BLaER1 (cell line): ENCODE results near the gene RIN1.
A peak's percentile ranks its signal among the peaks of the same experiment; 100 is the strongest.

Experiments
- H3K27ac ChIP-seq: shearing (Covaris generic); formaldehyde crosslinking; 2 replicates; pipeline ENCODE4 v1.8.1; 2022
- H3K27me3 ChIP-seq: shearing (Covaris generic); formaldehyde crosslinking; 2 replicates; pipeline ENCODE4 v1.8.1; 2022
- H3K36me3 ChIP-seq: shearing (Covaris generic); formaldehyde crosslinking; 2 replicates; pipeline ENCODE4 v1.8.1; 2022
- H3K4me1 ChIP-seq: shearing (Covaris generic); formaldehyde crosslinking; 2 replicates; pipeline ENCODE4 v1.8.1; 2022
- H3K4me2 ChIP-seq: shearing (Covaris generic); formaldehyde crosslinking; 2 replicates; pipeline ENCODE4 v1.8.1; 2022
- H3K4me3 ChIP-seq: shearing (Covaris generic); formaldehyde crosslinking; 2 replicates; pipeline ENCODE4 v1.8.1; 2022
- H3K9ac ChIP-seq: shearing (Covaris generic); formaldehyde crosslinking; 2 replicates; pipeline ENCODE4 v1.8.1; 2022
- H3K9me3 ChIP-seq: shearing (Covaris generic); formaldehyde crosslinking; 2 replicates; pipeline ENCODE4 v1.8.1; 2022
- H4K20me1 ChIP-seq: shearing (Covaris generic); formaldehyde crosslinking; 2 replicates; pipeline ENCODE4 v1.8.1; 2022
- Cebpa-rat ChIP-seq: shearing (Covaris generic); IDR thresholded peaks from 2 replicates; pipeline ENCODE4 v1.8.1; 2022

Gene RIN1

GRCh38 chr11:66334605-66335442, 1.4 kb downstream of the RIN1 start:
- H3K27ac ChIP-seq, result peak overlapping the region; percentile 77
- H3K4me3 ChIP-seq, result peak overlapping the region; percentile 62
- peak overlapping the region; percentile 67; the same call in 1 of the 2 replicates for H3K9ac ChIP-seq
- H3K4me2 ChIP-seq, result peak overlapping the region; percentile 97
- no peaks in the 10 kb centered on the region for H3K9me3 ChIP-seq
- no peaks in the 10 kb centered on the region for H3K27me3 ChIP-seq
- H3K4me1 ChIP-seq, result peaks cover 88% of the 10 kb centered on the region
- peak; percentile 85 for TF ChIP-seq Cebpa-rat
- H4K20me1 ChIP-seq, result no peaks in the 10 kb centered on the region
- H3K36me3 ChIP-seq, result peaks cover 27% of the 10 kb centered on the region

- no peak for TF ChIP-seq Cebpa-rat
- H3K4me3 ChIP-seq, result peak overlapping the region; percentile 62
Measured at GRCh38 chr11:66333896-66334604, 2.2 kb downstream of the RIN1 start.

GRCh38 chr11:66333220-66333877, 2.9 kb downstream of the RIN1 start:
- H3K27me3 ChIP-seq, result no peaks in the 10 kb centered on the region
- peak overlapping the region; percentile 53; the same call in 1 of the 2 replicates for H3K27ac ChIP-seq
- no peak for TF ChIP-seq Cebpa-rat
- peak overlapping the region; percentile 97 for H3K4me2 ChIP-seq
- peaks cover 92% of the 10 kb centered on the region for H3K4me1 ChIP-seq
- H4K20me1 ChIP-seq, result no peaks in the 10 kb centered on the region
- peaks cover 12% of the 10 kb centered on the region for H3K36me3 ChIP-seq
- 0 out of 2 replicates have a peak overlapping the region, but pooled peaks have one; percentile 3 for H3K9ac ChIP-seq
- H3K9me3 ChIP-seq, result no peaks in the 10 kb centered on the region
- no peak overlapping the region for H3K4me3 ChIP-seq

More at GRCh38 chr11:66333896-66334604, 2.2 kb downstream of the RIN1 start:
- Histone ChIP-seq H3K4me2 (peak overlapping the region; percentile 97), H3K9me3 (no peaks in the 10 kb centered on the region), H3K27me3 (no peaks in the 10 kb centered on the region), H4K20me1 (no peaks in the 10 kb centered on the region), H3K9ac (peak overlapping the region; percentile 60; the same call in 1 of the 2 replicates), H3K4me1 (peaks cover 92% of the 10 kb centered on the region), H3K36me3 (peaks cover 19% of the 10 kb centered on the region), H3K27ac (peak overlapping the region; percentile 77)

- H3K9ac ChIP-seq, result peak overlapping the region; percentile 29; the same call in 1 of the 2 replicates
- H3K9me3 ChIP-seq, result no peaks in the 10 kb centered on the region
- no peaks in the 10 kb centered on the region for H4K20me1 ChIP-seq
- peaks cover 5% of the 10 kb centered on the region for H3K36me3 ChIP-seq
- H3K27ac ChIP-seq, result peak overlapping the region; percentile 53; the same call in 1 of the 2 replicates
- H3K27me3 ChIP-seq, result no peaks in the 10 kb centered on the region
- H3K4me2 ChIP-seq, result no peak overlapping the region
- no peak for TF ChIP-seq Cebpa-rat
- peaks cover 92% of the 10 kb centered on the region for H3K4me1 ChIP-seq
- no peak overlapping the region for H3K4me3 ChIP-seq
Measured at GRCh38 chr11:66332371-66333219, 3.6 kb downstream of the RIN1 start.

GRCh38 chr11:66331542-66332370, 4.5 kb downstream of the RIN1 start:
- Histone ChIP-seq H3K27ac (peak overlapping the region; percentile 35; the same call in 1 of the 2 replicates), H4K20me1 (no peaks in the 10 kb centered on the region), H3K9ac (peak overlapping the region; percentile 29), H3K4me3 (no peak overlapping the region), H3K4me1 (peaks cover 92% of the 10 kb centered on the region), H3K36me3 (no peaks in the 10 kb centered on the region), H3K27me3 (no peaks in the 10 kb centered on the region), H3K4me2 (no peak overlapping the region), H3K9me3 (no peaks in the 10 kb centered on the region)
- TF ChIP-seq Cebpa-rat, result no peak

- no peak overlapping the region for H3K4me3 ChIP-seq
- H4K20me1 ChIP-seq, result no peaks in the 10 kb centered on the region
- TF ChIP-seq Cebpa-rat, result no peak
- H3K4me1 ChIP-seq, result peaks cover 89% of the 10 kb centered on the region
- no peak overlapping the region; the same call in 1 of the 2 replicates for H3K4me2 ChIP-seq
- H3K36me3 ChIP-seq, result no peaks in the 10 kb centered on the region
- no peaks in the 10 kb centered on the region for H3K27me3 ChIP-seq
- H3K27ac ChIP-seq, result 0 out of 2 replicates have a peak overlapping the region, but pooled peaks have one; percentile 35
- H3K9me3 ChIP-seq, result no peaks in the 10 kb centered on the region
- H3K9ac ChIP-seq, result no peak overlapping the region; the same call in 1 of the 2 replicates
Measured at GRCh38 chr11:66330931-66331330, 5.3 kb downstream of the RIN1 start.

- no peaks in the 10 kb centered on the region for H3K9me3 ChIP-seq
- no peaks in the 10 kb centered on the region for H4K20me1 ChIP-seq
- no peaks in the 10 kb centered on the region for H3K27me3 ChIP-seq
- H3K27ac ChIP-seq, result peak overlapping the region; percentile 98
- H3K9ac ChIP-seq, result peak overlapping the region; percentile 84; the same call in 1 of the 2 replicates
- peak overlapping the region; percentile 98 for H3K4me2 ChIP-seq
- no peak overlapping the region for H3K4me3 ChIP-seq
- no peaks in the 10 kb centered on the region for H3K36me3 ChIP-seq
- no peak for TF ChIP-seq Cebpa-rat
- peaks cover 89% of the 10 kb centered on the region for H3K4me1 ChIP-seq
Measured at GRCh38 chr11:66329165-66329673, 7.0 kb downstream of the RIN1 start.
